Breast epithelium (tissue), 4 donors: ENCODE measurements around the gene DCHS2. TPM values are rescaled to one million over a fixed set of nuclear protein-coding genes. Genes with fewer than 3 reads are reported as not detected.

Experiments
- DNase-seq, 2 donors: peaks; one replicate each; pipeline ENCODE4 v3.0.0-alpha.2; 2019; ENCODE audit warnings: low spot score in 2 of 2
- H3K27ac ChIP-seq, 2 donors: fragments of 200-600 bp; sonication (generic) in 1 of 2; one replicate each; pipeline ENCODE4 v1.5.1; 2016 to 2019; ENCODE audit warnings: mild to moderate bottlenecking in 1 of 2
- H3K27me3 ChIP-seq, 2 donors: fragments of 200-600 bp; sonication (generic) in 1 of 2; one replicate each; pipeline versions ENCODE4 v1.5.1 to v1.6.0; 2017 to 2019; ENCODE audit warnings: control low read depth in 1 of 2, mild to moderate bottlenecking in 1 of 2
- H3K36me3 ChIP-seq: fragments of 200-600 bp; one replicate; pipeline ENCODE4 v1.5.1; 2019
- H3K4me1 ChIP-seq, 2 donors: fragments of 200-600 bp; sonication (generic); one replicate each; pipeline ENCODE4 v1.5.1; 2016 to 2019; ENCODE audit warnings: control low read depth in 1 of 2
- H3K4me3 ChIP-seq, 3 donors: fragments of 200-600 bp; sonication (generic); 1 replicate in 2 of 3; 2 replicates in 1 of 3; pipeline ENCODE4 v1.5.1; 2016 to 2019; ENCODE audit warnings: mild to moderate bottlenecking in 3 of 3, moderate library complexity in 2 of 3
- H3K9me3 ChIP-seq, 2 donors: fragments of 200-600 bp; sonication (generic) in 1 of 2; one replicate each; pipeline ENCODE4 v1.5.1; 2016 to 2019; ENCODE audit warnings: control low read depth in 1 of 2
- POLR2A ChIP-seq: fragments of 450-650 bp; IDR thresholded peaks from one replicate; pipeline ENCODE4 v1.6.1; 2016; ENCODE audit warnings: antibody characterized with exemption, mild to moderate bottlenecking, moderate library complexity
- POLR2AphosphoS5 ChIP-seq, 3 donors: sonication (generic); formaldehyde crosslinking; IDR thresholded peaks; one replicate each; pipeline ENCODE4 v1.6.1; 2017; ENCODE audit warnings: antibody characterized with exemption in 3 of 3
- intact Hi-C: fragments of 100-400 bp; cut with DNase I; formaldehyde crosslinking; loops from one replicate; pipeline ENCODE4 v1.15.1; 2023; ENCODE audit warnings: low total_unique reads
- total RNA-seq, 3 donors: library from RNA; depleted of rRNA; stranded (reverse); fragments of >200 nt; gene quantifications; one replicate each; pipeline ENCODE4 v1.1.0, GENCODE V29; 2016
- TF ChIP-seq, protein P1 (sequence below), 3 donors: fragments of 450-650 bp; IDR thresholded peaks; one replicate each; pipeline ENCODE4 v1.5.1; 2016 to 2017; ENCODE audit warnings: antibody characterized with exemption in 3 of 3, mild to moderate bottlenecking in 3 of 3, moderate library complexity in 3 of 3

Gene DCHS2
- total RNA-seq, 3 donors from 2014 or later = 2.8 to 5.2 TPM; not detected in 1

DNA sequence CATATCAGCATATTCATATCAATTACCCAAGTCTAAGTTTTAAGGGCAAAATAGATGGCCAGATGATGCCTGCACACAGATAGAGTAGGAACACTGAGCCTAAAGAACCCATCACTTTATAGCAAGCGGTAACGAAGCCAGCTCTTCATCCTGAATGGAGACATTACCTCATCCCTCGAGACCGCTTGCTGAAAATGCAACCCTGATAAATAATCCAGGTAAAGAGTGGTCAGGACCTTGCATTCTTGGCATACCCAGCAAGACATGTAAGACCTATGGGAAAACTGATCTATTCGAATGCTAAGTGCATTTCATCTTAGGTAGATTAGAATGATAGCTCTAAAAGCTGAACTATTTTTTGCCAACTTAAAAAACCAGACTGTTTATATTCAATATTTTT, 25.3 kb downstream of the DCHS2 start:
- H3K27ac ChIP-seq = no peak overlapping the region
- H3K27me3 ChIP-seq = peaks cover 0 to 4% of the 10 kb centered on the region in 2 donors
- TF ChIP-seq, protein P1, sequence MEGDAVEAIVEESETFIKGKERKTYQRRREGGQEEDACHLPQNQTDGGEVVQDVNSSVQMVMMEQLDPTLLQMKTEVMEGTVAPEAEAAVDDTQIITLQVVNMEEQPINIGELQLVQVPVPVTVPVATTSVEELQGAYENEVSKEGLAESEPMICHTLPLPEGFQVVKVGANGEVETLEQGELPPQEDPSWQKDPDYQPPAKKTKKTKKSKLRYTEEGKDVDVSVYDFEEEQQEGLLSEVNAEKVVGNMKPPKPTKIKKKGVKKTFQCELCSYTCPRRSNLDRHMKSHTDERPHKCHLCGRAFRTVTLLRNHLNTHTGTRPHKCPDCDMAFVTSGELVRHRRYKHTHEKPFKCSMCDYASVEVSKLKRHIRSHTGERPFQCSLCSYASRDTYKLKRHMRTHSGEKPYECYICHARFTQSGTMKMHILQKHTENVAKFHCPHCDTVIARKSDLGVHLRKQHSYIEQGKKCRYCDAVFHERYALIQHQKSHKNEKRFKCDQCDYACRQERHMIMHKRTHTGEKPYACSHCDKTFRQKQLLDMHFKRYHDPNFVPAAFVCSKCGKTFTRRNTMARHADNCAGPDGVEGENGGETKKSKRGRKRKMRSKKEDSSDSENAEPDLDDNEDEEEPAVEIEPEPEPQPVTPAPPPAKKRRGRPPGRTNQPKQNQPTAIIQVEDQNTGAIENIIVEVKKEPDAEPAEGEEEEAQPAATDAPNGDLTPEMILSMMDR (IDR thresholded peaks at IDR 0.05) = no peak
- TF ChIP-seq POLR2AphosphoS5 (IDR thresholded peaks at IDR 0.05) (no peak), POLR2A (no peak)
- DNase-seq = no peak
- no peak overlapping the region for H3K4me3 ChIP-seq
- H3K4me1 ChIP-seq = no peaks in the 10 kb centered on the region
- no peaks in the 10 kb centered on the region for H3K36me3 ChIP-seq
- intact Hi-C loops = no loop called here
- H3K9me3 ChIP-seq = no peaks in the 10 kb centered on the region

DNA sequence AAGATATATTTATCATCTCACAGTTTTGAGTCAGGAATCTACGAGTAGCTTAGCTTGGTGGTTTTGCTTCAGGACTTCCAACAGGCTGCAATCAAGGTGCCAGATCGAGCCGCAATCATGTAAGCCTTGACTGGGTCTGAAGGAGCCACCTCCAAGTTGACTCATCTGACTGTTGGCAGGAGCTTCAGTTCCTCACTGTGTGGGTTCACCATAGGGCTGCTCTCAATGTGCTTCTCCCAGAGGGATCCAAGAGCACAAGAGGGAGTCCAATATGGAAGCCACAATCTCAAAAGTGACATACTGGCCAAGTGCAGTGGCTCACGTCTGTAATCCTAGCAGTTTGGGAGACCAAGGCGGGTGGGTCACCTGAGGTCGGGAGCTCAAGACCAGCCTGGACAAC, 26.5 kb downstream of the DCHS2 start:
- H3K36me3 ChIP-seq = no peaks in the 10 kb centered on the region
- DNase-seq = no peak
- intact Hi-C loops = no loop called here
- no peak overlapping the region for H3K27ac ChIP-seq
- no peaks in the 10 kb centered on the region for H3K4me1 ChIP-seq
- H3K4me3 ChIP-seq = no peak overlapping the region
- H3K9me3 ChIP-seq = no peaks in the 10 kb centered on the region
- TF ChIP-seq, protein P1 (IDR thresholded peaks at IDR 0.05) = no peak
- no peak for TF ChIP-seq POLR2A
- TF ChIP-seq POLR2AphosphoS5 (IDR thresholded peaks at IDR 0.05) = no peak
- H3K27me3 ChIP-seq = peaks cover 0 to 4% of the 10 kb centered on the region in 2 donors

DNA sequence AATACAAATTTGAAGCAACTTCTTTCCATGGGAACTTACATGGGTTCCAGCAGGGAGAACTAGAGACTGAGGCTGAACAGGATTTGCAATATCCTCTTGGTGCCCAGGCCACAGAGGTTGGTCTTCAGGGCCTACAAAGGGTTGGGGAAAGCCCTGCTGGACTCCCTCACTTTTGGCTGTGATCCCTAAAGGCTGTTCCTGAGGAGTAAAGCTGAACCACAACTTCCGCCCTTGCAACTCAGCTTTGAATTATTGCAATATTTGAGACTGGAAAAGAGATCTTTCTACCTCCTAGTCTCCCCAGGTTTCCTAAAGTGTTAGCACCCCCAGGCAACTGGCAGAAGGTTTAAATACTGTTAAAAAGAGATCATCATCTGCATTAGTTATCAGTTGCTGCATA, 26.9 kb downstream of the DCHS2 start:
- peaks cover 0 to 4% of the 10 kb centered on the region in 2 donors for H3K27me3 ChIP-seq
- intact Hi-C loops = no loop called here
- no peaks in the 10 kb centered on the region for H3K4me1 ChIP-seq
- H3K27ac ChIP-seq = no peak overlapping the region
- no peaks in the 10 kb centered on the region for H3K9me3 ChIP-seq
- H3K4me3 ChIP-seq = no peak overlapping the region
- no peaks in the 10 kb centered on the region for H3K36me3 ChIP-seq
- no peak for DNase-seq
- TF ChIP-seq POLR2A (no peak), POLR2AphosphoS5 (IDR thresholded peaks at IDR 0.05) (no peak)
- TF ChIP-seq, protein P1 (IDR thresholded peaks at IDR 0.05) = no peak

DNA sequence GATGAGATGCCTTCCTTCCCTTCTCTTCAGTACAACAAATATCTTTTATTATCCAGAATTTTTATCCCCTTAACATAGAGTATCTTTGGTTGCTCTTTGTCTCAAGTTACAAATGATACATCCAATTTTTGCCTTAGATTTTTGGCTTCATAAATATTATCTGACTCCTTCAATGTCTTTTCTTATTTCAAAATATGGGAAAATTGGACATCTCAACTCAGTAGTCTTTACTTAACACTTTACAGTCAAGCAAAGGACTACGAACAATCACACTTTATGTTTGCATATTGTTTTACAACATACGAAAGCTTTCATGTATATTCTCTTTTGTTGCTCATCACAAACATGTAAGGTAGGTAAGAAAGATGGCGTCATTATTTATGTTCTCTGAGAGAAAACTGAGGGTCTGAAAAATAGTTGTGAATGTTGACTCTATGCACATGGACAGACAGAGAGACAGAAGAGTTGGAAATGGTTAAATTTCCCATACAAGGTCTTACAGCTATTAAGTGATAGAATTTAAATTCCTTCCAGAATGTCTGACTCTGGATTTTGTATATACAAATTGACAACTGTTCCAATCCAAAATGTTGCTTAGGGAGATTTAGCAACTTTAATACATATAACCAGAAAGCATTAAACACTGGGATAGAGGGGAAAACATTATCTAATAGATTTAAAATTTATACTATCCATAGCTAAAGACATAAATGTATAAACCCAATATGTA, 29.4 kb downstream of the DCHS2 start:
- Histone ChIP-seq H3K36me3 (no peaks in the 10 kb centered on the region), H3K27me3 (no peaks in the 10 kb centered on the region), H3K9me3 (no peaks in the 10 kb centered on the region), H3K4me1 (no peaks in the 10 kb centered on the region), H3K27ac (no peak overlapping the region), H3K4me3 (no peak overlapping the region)
- intact Hi-C loops = no loop called here
- TF ChIP-seq POLR2AphosphoS5 (IDR thresholded peaks at IDR 0.05) (no peak), POLR2A (no peak)
- TF ChIP-seq, protein P1 (IDR thresholded peaks at IDR 0.05) = no peak
- DNase-seq = no peak

DNA sequence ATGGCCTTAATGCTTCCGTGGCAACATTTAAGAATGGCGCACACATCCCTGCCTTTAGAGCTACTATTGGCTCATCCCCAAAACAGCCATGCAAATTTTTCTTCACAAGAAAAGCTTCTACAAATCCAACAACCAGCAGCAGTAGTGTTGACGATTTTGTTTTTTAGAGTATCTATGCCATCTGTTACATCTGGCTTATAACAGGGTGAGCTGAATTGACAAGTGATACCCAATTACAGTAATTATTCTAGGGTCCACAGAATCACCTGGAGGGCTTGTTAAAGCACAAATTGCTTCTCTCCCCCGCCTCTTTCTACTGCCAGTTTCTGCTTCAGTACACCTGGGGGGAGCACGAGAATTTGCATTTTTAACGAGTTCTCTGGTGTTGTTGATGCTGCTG, 34.1 kb downstream of the DCHS2 start:
- Histone ChIP-seq H3K4me3 (no peak overlapping the region), H3K4me1 (no peaks in the 10 kb centered on the region), H3K9me3 (no peaks in the 10 kb centered on the region), H3K27me3 (no peaks in the 10 kb centered on the region), H3K27ac (no peak overlapping the region), H3K36me3 (no peaks in the 10 kb centered on the region)
- no peak for DNase-seq
- intact Hi-C loops = no loop called here
- TF ChIP-seq, protein P1 (IDR thresholded peaks at IDR 0.05) = no peak
- TF ChIP-seq POLR2AphosphoS5 (IDR thresholded peaks at IDR 0.05) (no peak), POLR2A (no peak)
